Thoracic aorta (tissue), 2 donors: ENCODE results near the gene VWA5B1. TPM values are rescaled to one million over a fixed set of nuclear protein-coding genes. Genes with fewer than 3 reads are reported as not detected.

Source experiments
- ATAC-seq: fragments of 150-250 bp; one replicate; pipeline ENCODE4 v1.8.0; 2017; ENCODE audit warnings: low read depth; ENCODE audit not compliant: insufficient number of reproducible peaks, low FRiP score
- DNase-seq: peaks from one replicate; pipeline ENCODE4 v3.0.0-alpha.2; 2020; ENCODE audit warnings: low spot score
- H3K27ac ChIP-seq, 2 donors: fragments of 200-600 bp; sonication (generic); 1 replicate in 1 of 2; 2 replicates in 1 of 2; pipeline ENCODE4 v1.5.1; 2016; ENCODE audit warnings: mild to moderate bottlenecking in 2 of 2, moderate library complexity in 2 of 2
- H3K27me3 ChIP-seq: fragments of 200-600 bp; sonication (generic); replicated peaks from 2 replicates; pipeline ENCODE4 v1.6.0; 2016; ENCODE audit warnings: mild to moderate bottlenecking; ENCODE audit not compliant: insufficient read depth
- H3K36me3 ChIP-seq: fragments of 200-600 bp; sonication (generic); one replicate; pipeline ENCODE4 v1.5.1; 2016
- H3K4me1 ChIP-seq, 2 donors: fragments of 200-600 bp; sonication (generic); 1 replicate in 1 of 2; 2 replicates in 1 of 2; pipeline versions ENCODE4 v1.5.1 to v1.6.0; 2016; ENCODE audit warnings: low read depth in 2 of 2, mild to moderate bottlenecking in 1 of 2; ENCODE audit not compliant: control insufficient read depth in 1 of 2
- H3K4me3 ChIP-seq: fragments of 200-600 bp; sonication (generic); 2 replicates; pipeline ENCODE4 v1.5.1; 2016; ENCODE audit warnings: mild to moderate bottlenecking
- H3K9me3 ChIP-seq: fragments of 200-600 bp; sonication (generic); 2 replicates; pipeline ENCODE4 v1.5.1; 2016
- total RNA-seq, 2 donors: library from RNA; depleted of rRNA; stranded (reverse); fragments of >200 nt; gene quantifications; one replicate each; pipeline versions ENCODE4 v1.1.0 to v1.2.3, GENCODE V29; 2016
- TF ChIP-seq, protein P1 (sequence below): fragments of 200-600 bp; sonication (generic); IDR thresholded peaks from one replicate; pipeline ENCODE4 v1.5.1; 2019; ENCODE audit warnings: antibody characterized with exemption

VWA5B1 gene
- total RNA-seq, 2 donors from 2014 or later, result not detected

DNA sequence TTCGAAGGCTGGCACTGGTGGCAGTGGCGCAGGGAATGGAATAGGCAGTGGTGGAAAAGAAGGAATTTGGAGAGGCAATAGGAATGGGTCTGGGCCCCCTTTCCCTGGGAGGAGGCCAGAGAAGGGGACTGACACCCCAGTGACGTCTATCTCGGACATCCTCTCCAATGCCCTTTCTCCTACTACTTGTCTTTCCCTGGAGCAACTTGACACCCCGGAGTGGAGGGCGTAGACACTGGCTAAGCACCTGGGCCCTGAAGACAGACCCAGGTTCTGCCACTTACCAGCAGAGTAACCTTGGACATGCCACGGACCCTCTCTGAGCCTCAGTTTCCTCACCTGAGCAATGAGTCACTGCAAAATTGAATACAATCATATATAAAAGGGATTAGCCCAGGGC, 108.5 kb downstream of the VWA5B1 start:
- no peak for ATAC-seq
- no peak for DNase-seq
- no peaks in the 10 kb centered on the region for H3K27me3 ChIP-seq

DNA sequence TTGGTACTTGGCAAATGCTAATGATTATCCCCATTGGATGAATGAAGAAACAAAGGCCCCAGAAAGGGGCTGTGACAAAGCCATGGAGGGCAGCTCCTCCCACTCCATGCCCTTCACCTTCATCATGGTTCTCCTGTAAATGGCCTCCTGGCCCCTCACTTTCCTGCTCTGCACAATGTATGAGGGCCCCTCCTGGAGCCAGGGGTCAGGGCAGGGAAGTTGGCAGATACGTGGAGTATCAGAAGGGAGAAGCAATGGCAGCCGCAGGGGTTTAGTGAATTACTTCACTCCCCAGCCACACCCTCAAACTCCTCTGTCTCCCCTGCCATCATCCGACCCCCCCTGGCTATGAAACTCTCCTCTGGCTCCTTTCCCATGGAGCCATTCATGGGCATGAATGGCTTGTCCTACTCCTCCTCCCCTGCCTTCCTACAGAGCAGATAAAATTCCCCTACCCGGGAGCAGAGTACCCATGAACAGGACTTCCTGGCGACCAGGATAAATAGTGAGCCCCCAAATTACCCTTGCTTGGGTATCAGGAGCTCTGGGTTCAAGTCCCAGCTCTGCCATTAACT, 109.0 kb downstream of the VWA5B1 start:
- Histone ChIP-seq H3K27me3 (no peaks in the 10 kb centered on the region), H3K27ac (no peak overlapping the region), H3K4me1 (no peaks in the 10 kb centered on the region), H3K9me3 (peaks cover 10% of the 10 kb centered on the region), H3K36me3 (no peaks in the 10 kb centered on the region), H3K4me3 (no peak overlapping the region)
- TF ChIP-seq, protein P1, sequence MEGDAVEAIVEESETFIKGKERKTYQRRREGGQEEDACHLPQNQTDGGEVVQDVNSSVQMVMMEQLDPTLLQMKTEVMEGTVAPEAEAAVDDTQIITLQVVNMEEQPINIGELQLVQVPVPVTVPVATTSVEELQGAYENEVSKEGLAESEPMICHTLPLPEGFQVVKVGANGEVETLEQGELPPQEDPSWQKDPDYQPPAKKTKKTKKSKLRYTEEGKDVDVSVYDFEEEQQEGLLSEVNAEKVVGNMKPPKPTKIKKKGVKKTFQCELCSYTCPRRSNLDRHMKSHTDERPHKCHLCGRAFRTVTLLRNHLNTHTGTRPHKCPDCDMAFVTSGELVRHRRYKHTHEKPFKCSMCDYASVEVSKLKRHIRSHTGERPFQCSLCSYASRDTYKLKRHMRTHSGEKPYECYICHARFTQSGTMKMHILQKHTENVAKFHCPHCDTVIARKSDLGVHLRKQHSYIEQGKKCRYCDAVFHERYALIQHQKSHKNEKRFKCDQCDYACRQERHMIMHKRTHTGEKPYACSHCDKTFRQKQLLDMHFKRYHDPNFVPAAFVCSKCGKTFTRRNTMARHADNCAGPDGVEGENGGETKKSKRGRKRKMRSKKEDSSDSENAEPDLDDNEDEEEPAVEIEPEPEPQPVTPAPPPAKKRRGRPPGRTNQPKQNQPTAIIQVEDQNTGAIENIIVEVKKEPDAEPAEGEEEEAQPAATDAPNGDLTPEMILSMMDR, result no peak
- DNase-seq (no peak), ATAC-seq (no peak)

More for the DNA sequence above, 108.5 kb downstream of the VWA5B1 start:
- Histone ChIP-seq H3K4me3 (no peak overlapping the region), H3K4me1 (no peaks in the 10 kb centered on the region), H3K27ac (no peak overlapping the region), H3K9me3 (peaks cover 11% of the 10 kb centered on the region), H3K36me3 (no peaks in the 10 kb centered on the region)
- TF ChIP-seq, protein P1, result no peak

DNA sequence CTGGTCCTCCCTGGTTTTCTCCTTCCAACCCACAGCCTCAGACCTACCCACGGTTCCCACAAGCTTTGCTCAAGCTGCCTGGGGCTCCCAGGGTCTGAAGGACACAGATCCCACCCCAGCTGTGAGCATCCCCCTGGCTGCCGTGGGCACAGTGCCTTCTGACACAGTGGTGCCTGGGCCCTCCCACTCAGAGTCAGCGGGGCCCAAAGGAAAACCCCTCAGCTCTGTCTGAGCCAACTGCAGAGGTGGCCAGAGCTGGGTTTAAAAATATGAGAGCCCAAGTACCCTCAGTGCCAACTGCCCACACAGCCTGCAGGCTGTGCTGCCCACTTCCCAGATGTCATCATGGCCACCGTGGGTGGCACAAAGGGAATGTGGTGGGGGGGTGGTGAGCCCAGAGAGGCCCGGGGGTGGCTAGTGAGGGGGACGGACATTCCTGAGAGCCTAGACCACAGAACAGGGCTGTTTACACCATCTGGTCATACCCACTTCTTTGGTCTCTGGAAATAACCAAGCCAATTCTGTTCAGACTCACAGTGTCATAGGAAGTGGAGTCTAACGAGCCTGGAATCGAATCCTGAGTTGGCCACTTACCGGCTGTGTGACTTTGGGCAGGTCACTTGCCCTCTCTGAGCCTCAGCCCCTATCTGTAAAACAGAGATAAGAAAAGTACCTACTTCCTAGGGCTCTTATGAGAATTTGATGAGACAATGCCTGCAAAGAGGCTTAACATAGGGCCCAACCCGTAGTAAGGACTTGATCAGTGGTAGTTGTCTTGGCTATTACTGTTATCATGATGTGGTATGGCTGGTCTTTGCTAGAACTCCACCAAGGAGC, 109.9 kb downstream of the VWA5B1 start:
- H3K4me1 ChIP-seq, result no peaks in the 10 kb centered on the region
- H3K27ac ChIP-seq, result no peak overlapping the region
- no peak overlapping the region for H3K4me3 ChIP-seq
- H3K9me3 ChIP-seq, result peaks cover 3% of the 10 kb centered on the region
- TF ChIP-seq, protein P1, result no peak
- no peaks in the 10 kb centered on the region for H3K36me3 ChIP-seq
- no peak for DNase-seq
- no peaks in the 10 kb centered on the region for H3K27me3 ChIP-seq
- no peak for ATAC-seq

DNA sequence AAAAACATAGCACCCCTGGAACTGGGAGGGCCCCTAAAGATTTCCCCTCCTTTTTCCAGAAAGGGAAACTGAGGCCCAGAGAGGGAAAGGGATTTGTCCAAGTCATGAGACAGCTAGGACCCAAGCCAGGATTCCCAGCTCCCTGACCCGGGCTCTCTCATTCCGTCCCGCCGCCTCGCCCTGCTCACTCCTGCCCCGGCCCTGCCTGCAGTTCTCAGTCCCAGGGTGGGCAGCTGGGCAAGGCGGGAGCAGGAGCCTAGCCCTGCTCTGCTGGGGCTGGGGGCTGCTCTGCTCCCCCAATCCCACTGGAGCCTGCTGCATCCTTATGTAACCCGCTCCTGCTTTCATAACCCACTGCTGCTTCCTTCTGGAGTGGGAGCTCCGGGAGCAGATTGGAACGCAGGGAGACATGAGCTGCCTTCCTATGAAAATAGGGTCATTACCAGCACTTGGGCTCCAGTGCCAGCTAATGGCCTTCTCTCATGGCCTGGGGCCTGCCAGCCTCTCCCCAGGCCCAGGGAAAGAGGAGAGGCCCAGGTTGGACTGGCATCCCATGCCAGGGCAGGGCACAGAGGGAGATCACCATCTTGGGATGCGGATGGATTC, 110.8 kb downstream of the VWA5B1 start:
- Histone ChIP-seq H3K36me3 (no peaks in the 10 kb centered on the region), H3K4me1 (no peaks in the 10 kb centered on the region), H3K27me3 (no peaks in the 10 kb centered on the region), H3K4me3 (no peak overlapping the region), H3K27ac (no peak overlapping the region), H3K9me3 (no peaks in the 10 kb centered on the region)
- no peak for ATAC-seq
- no peak for DNase-seq
- TF ChIP-seq, protein P1, result no peak
